NT2/D1 (cell line): ENCODE data around the gene C11orf58.

ENCODE experiments used
- DNase-seq: peaks from one replicate; pipeline ENCODE4 v3.0.0-alpha.2; 2011; ENCODE audit warnings: low read depth, low spot score
- H3K27me3 ChIP-seq: 2 replicates; pipeline ENCODE4 v1.6.0; 2011; ENCODE audit warnings: mild to moderate bottlenecking; ENCODE audit not compliant: insufficient read length, insufficient read depth
- H3K36me3 ChIP-seq: 2 replicates; pipeline ENCODE4 v1.6.1; 2011; ENCODE audit warnings: mild to moderate bottlenecking, low read length, mixed read lengths; ENCODE audit not compliant: insufficient read depth, insufficient read length
- H3K4me1 ChIP-seq: 2 replicates; pipeline ENCODE4 v1.5.1; 2011; ENCODE audit not compliant: insufficient read depth, insufficient read length
- H3K4me3 ChIP-seq: 2 replicates; pipeline ENCODE4 v1.5.1; 2011; ENCODE audit warnings: low read depth; ENCODE audit not compliant: insufficient read length
- H3K9ac ChIP-seq: 2 replicates; pipeline ENCODE4 v1.6.0; 2011; ENCODE audit warnings: low read depth; ENCODE audit not compliant: insufficient read length
- H3K9me3 ChIP-seq: 2 replicates; pipeline ENCODE4 v1.5.1; 2011; ENCODE audit warnings: mild to moderate bottlenecking, low read length; ENCODE audit not compliant: insufficient read depth
- SUZ12 ChIP-seq: IDR thresholded peaks from 2 replicates; pipeline ENCODE4 v1.6.1; 2011; ENCODE audit not compliant: insufficient read length, insufficient read depth; ENCODE audit errors: extremely low read depth
- YY1 ChIP-seq: IDR thresholded peaks from 2 replicates; pipeline ENCODE4 v1.6.1; 2011; ENCODE audit not compliant: insufficient read length, insufficient read depth
- ZNF274 ChIP-seq: IDR thresholded peaks from 2 replicates; pipeline ENCODE4 v1.6.1; 2011; ENCODE audit warnings: mild to moderate bottlenecking, low read depth, low read length

C11orf58 gene

DNA sequence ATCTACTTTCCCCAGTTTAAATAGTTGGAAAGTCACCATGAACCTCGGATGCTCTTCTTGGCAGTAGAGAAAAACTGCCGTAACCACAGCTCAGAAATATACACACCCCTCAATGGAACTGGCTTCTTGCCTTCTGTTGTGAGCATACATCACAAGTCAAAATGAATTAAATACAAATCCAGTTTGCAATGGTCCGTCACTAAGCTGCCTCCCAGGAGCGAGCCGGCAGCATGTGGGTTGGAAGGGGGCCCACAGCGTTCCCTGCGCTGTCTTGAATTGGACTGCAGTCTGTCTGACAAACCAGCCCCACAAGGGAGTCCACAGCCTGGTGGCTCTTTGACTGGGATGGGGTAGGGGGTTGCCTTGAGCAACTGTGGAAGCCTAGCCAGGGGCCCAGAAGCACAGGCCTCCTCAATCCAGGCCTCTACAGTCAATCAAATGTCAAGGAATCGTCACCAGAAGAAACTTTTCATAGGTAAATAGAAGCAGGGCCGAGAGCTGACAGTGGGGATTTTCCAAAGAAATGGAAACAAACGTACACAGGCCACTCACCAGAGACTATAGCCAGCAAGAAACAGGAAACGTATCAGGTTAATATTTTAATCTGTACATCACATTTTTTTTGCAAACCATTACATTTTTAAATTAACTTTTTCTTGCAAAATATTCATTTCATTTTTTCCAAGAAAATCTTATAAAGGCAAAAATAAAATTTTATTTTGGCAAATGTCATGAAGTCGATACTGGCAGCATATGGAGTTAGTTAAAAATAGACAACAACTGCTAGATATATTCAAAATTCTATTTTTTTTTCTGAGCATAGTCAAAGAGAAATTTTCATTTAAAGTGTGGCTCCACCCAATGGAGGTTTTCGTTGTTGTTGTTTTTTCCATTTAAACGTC, 38.5 kb downstream of the C11orf58 start:
- TF ChIP-seq ZNF274 (no peak), SUZ12 (no peak), YY1 (no peak)
- Histone ChIP-seq H3K36me3 (no peaks in the 10 kb centered on the region), H3K27me3 (no peaks in the 10 kb centered on the region), H3K9ac (no peak overlapping the region), H3K4me3 (no peak overlapping the region), H3K9me3 (no peaks in the 10 kb centered on the region), H3K4me1 (peaks cover 5% of the 10 kb centered on the region)
- no peak for DNase-seq

DNA sequence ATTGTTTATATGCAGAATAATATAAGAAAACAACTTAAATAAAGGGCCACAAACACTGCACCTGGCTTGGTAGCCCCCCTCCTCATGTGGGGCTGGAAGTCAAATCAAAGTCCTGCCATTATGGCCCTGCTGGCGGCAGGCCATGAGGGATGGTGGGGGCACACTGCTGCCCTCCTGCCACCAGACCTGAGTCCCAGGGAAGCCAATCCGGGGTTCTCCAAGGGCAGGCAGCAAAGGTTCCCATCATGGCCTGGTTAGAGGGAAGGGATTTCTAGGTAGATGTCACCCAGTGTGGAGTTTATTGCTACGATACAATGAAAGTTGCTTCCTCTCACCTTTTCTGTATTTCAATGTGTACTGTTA, 39.1 kb downstream of the C11orf58 start:
- peaks cover 5% of the 10 kb centered on the region for H3K4me1 ChIP-seq

GRCh38 chr11:16778286-16778685, 39.8 kb downstream of the C11orf58 start:
- H3K36me3 ChIP-seq = no peaks in the 10 kb centered on the region
- peaks cover 5% of the 10 kb centered on the region for H3K4me1 ChIP-seq
- no peak for TF ChIP-seq ZNF274
- TF ChIP-seq SUZ12 = no peak
- no peak for TF ChIP-seq YY1
- H3K9ac ChIP-seq = no peak overlapping the region
- no peak for DNase-seq
- H3K4me3 ChIP-seq = no peak overlapping the region
- no peaks in the 10 kb centered on the region for H3K27me3 ChIP-seq
- no peaks in the 10 kb centered on the region for H3K9me3 ChIP-seq

More for the DNA sequence above, 39.1 kb downstream of the C11orf58 start:
- no peak for DNase-seq
- TF ChIP-seq SUZ12 = no peak
- no peak for TF ChIP-seq ZNF274
- TF ChIP-seq YY1 = no peak
- no peak overlapping the region for H3K9ac ChIP-seq
- H3K36me3 ChIP-seq = no peaks in the 10 kb centered on the region
- no peaks in the 10 kb centered on the region for H3K27me3 ChIP-seq
- H3K4me3 ChIP-seq = no peak overlapping the region
- H3K9me3 ChIP-seq = no peaks in the 10 kb centered on the region

GRCh38 chr11:16778876-16779275, 40.4 kb downstream of the C11orf58 start:
- TF ChIP-seq ZNF274 = no peak
- no peak for TF ChIP-seq YY1
- no peak for TF ChIP-seq SUZ12
- peaks cover 5% of the 10 kb centered on the region for H3K4me1 ChIP-seq
- H3K4me3 ChIP-seq = no peak overlapping the region
- no peaks in the 10 kb centered on the region for H3K36me3 ChIP-seq
- H3K27me3 ChIP-seq = no peaks in the 10 kb centered on the region
- no peaks in the 10 kb centered on the region for H3K9me3 ChIP-seq
- no peak for DNase-seq
- no peak overlapping the region for H3K9ac ChIP-seq

DNA sequence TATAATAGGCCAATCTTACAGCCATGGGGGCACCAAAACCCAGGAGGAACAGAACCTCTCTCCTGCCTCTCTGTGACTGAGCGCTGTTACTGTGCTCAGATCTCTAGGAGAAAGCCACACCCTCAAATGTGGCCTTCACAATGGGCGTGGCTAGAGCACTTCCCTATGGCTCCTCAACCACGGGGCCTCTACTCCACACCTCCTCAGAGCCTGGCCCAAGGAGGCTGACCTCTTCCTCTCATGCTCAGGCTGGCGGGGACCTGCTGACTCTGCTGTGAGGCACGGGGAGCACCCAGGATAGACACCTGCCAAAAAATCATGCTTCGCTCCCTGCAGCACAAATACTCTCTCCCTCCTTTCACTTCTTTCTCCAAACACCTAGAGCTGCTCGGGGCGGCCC, 41.0 kb downstream of the C11orf58 start:
- H3K9me3 ChIP-seq = no peaks in the 10 kb centered on the region
- H3K27me3 ChIP-seq = no peaks in the 10 kb centered on the region
- H3K4me1 ChIP-seq = peaks cover 5% of the 10 kb centered on the region
- H3K9ac ChIP-seq = no peak overlapping the region
- no peaks in the 10 kb centered on the region for H3K36me3 ChIP-seq
- TF ChIP-seq ZNF274 (no peak), YY1 (no peak), SUZ12 (no peak)
- H3K4me3 ChIP-seq = no peak overlapping the region
- DNase-seq = no peak

- TF ChIP-seq ZNF274 (no peak), SUZ12 (no peak), YY1 (no peak)
- peaks cover 5% of the 10 kb centered on the region for H3K4me1 ChIP-seq
- no peaks in the 10 kb centered on the region for H3K36me3 ChIP-seq
- no peaks in the 10 kb centered on the region for H3K27me3 ChIP-seq
- DNase-seq = no peak
- no peak overlapping the region for H3K9ac ChIP-seq
- no peak overlapping the region for H3K4me3 ChIP-seq
- H3K9me3 ChIP-seq = no peaks in the 10 kb centered on the region
Measured at GRCh38 chr11:16780146-16780545, 41.7 kb downstream of the C11orf58 start.

DNA sequence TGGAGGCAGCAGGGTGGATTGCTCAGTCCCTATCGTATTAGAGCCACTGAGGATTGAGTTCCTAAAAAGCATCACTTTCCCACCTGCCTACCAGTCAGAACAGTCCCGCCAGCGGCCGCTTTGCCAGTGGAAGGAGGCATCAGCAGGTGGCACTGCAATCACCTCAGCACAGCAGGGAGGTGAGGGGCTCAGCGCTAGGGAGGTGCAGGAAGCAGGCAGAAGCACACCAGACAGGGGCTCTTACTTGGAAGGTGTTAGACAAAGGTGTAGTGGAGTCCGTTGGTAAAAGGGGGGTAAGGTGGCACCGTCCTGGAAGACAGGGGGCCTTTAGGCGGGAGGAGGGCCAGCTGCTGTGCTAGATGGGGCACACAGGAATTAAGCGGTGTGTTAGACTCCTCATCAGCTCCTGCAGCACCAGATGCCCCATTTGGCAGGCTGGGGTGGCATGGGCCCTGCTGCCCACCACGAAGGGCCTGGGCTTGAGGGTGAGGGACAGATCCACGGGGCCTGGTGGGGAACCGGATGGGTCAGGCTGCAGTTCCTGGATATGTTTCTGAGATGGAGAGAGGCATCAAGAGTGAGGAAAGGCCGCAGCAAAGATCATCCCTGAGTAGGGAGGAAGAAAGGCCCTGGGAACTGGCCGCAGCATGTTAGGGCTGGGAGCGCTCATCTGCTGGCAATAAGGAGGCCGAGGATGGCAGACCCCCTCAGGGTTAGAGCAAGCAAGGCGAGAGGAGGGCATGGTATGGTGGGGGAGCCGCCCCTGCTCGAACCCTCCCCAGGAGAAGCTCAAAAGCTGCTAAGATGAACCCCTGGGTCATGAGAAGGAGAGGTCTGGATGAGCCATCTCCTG, 42.5 kb downstream of the C11orf58 start:
- H3K9me3 ChIP-seq = no peaks in the 10 kb centered on the region
- DNase-seq = no peak
- H3K27me3 ChIP-seq = no peaks in the 10 kb centered on the region
- peaks cover 5% of the 10 kb centered on the region for H3K4me1 ChIP-seq
- no peak overlapping the region for H3K9ac ChIP-seq
- no peaks in the 10 kb centered on the region for H3K36me3 ChIP-seq
- no peak overlapping the region for H3K4me3 ChIP-seq
- TF ChIP-seq ZNF274 = no peak
- TF ChIP-seq YY1 = no peak
- no peak for TF ChIP-seq SUZ12
